B cell (primary cell): Measurements from ENCODE around the gene HTRA3. TPM values are rescaled to one million over a fixed set of nuclear protein-coding genes. Genes with fewer than 3 reads are reported as not detected.

Experiments
- ATAC-seq: fragments of 200-7000 bp; cut with Tn5 transposase; one replicate; pipeline ENCODE4 v1.10.0; 2021; ENCODE audit warnings: low read depth, mild to moderate bottlenecking, moderate number of reproducible peaks, moderate library complexity
- CTCF ChIA-PET: fragments of 350-600 bp; sonication (Branson Sonifier 250); formaldehyde crosslinking; loops from one replicate; lab custom pipeline; 2021; ENCODE audit warnings: antibody characterized with exemption, inconsistent platforms; lab: Charles Lee
- POLR2A ChIA-PET: fragments of 350-600 bp; sonication (Branson Sonifier 250); formaldehyde crosslinking; loops from one replicate; lab custom pipeline; 2021; ENCODE audit warnings: antibody characterized with exemption; lab: Charles Lee
- DNase-seq: peaks from one replicate; pipeline ENCODE4 v3.0.0; 2013
- H2AFZ ChIP-seq: 2 replicates; pipeline ENCODE4 v1.6.1; 2012; ENCODE audit warnings: mild to moderate bottlenecking, low read depth, low read length; ENCODE audit not compliant: insufficient read depth, poor library complexity, severe bottlenecking
- H3K27ac ChIP-seq, 2 donors: 1 replicate in 1 of 2; 2 replicates in 1 of 2; pipeline ENCODE4 v1.5.1; 2012 to 2013; ENCODE audit warnings: low read length in 2 of 2, mild to moderate bottlenecking in 2 of 2, moderate library complexity in 1 of 2
- H3K27me3 ChIP-seq, 4 experiments: fragments of 200-600 bp in 1 of 4; sonication (generic) in 1 of 4; replicated peaks in 1 of 4; 1 replicate in 2 of 4; 2 replicates in 2 of 4; pipeline versions ENCODE4 v1.6.1 to v1.7.0; 2013 to 2016; ENCODE audit warnings: low read length in 3 of 4, mild to moderate bottlenecking in 2 of 4, mixed read lengths in 1 of 4, moderate library complexity in 1 of 4; ENCODE audit not compliant: insufficient read depth in 4 of 4, control insufficient read depth in 3 of 4; ENCODE audit errors: control extremely low read depth in 1 of 4
- H3K36me3 ChIP-seq, 2 experiments: replicated peaks in 1 of 2; 1 replicate in 1 of 2; 2 replicates in 1 of 2; pipeline versions ENCODE4 v1.6.1 to v1.7.1; 2013; ENCODE audit warnings: low read length in 1 of 2; ENCODE audit not compliant: insufficient read depth in 2 of 2, control insufficient read depth in 1 of 2; ENCODE audit errors: control extremely low read depth in 1 of 2, extremely low read depth in 1 of 2
- H3K4me1 ChIP-seq, 2 donors: fragments of 200-600 bp in 1 of 2; sonication (generic) in 1 of 2; 1 replicate in 1 of 2; 2 replicates in 1 of 2; pipeline versions ENCODE4 v1.5.1 to v1.6.1; 2013 to 2017; ENCODE audit warnings: low read length in 2 of 2; ENCODE audit not compliant: control insufficient read depth in 2 of 2, insufficient read depth in 2 of 2
- H3K4me2 ChIP-seq: replicated peaks from 2 replicates; pipeline ENCODE3; 2012; ENCODE audit warnings: mild to moderate bottlenecking, low read depth, low read length; ENCODE audit not compliant: poor library complexity, severe bottlenecking
- H3K4me3 ChIP-seq, 5 experiments: fragments of 200-600 bp in 1 of 5; sonication (generic) in 1 of 5; 1 replicate in 3 of 5; 2 replicates in 2 of 5; pipeline versions ENCODE4 v1.5.1 to v1.7.0; 2011 to 2016; ENCODE audit warnings: low read length in 4 of 5, mild to moderate bottlenecking in 4 of 5, low read depth in 2 of 5, control low read depth in 1 of 5, moderate library complexity in 1 of 5; ENCODE audit not compliant: insufficient read depth in 1 of 5; ENCODE audit errors: control extremely low read depth in 1 of 5, extremely low read depth in 1 of 5
- H3K79me2 ChIP-seq: fragments of 200-600 bp; sonication (generic); one replicate; pipeline ENCODE4 v1.6.0; 2016; ENCODE audit warnings: low read length; ENCODE audit not compliant: control insufficient read depth, insufficient read depth
- H3K9ac ChIP-seq: fragments of 200-600 bp; sonication (generic); 2 replicates; pipeline ENCODE4 v1.6.1; 2017; ENCODE audit warnings: mild to moderate bottlenecking, low read length, moderate library complexity
- H3K9me3 ChIP-seq, 3 donors: one replicate each; pipeline versions ENCODE4 v1.6.1 to v1.7.1; 2013; ENCODE audit warnings: low read length in 2 of 3; ENCODE audit not compliant: control insufficient read depth in 2 of 3, insufficient read depth in 1 of 3; ENCODE audit errors: control extremely low read depth in 1 of 3
- H4K20me1 ChIP-seq: 2 replicates; pipeline ENCODE4 v1.6.0; 2012; ENCODE audit warnings: mild to moderate bottlenecking, low read length; ENCODE audit not compliant: insufficient read depth, control insufficient read depth, poor library complexity, severe bottlenecking
- H3K27ac Mint-ChIP-seq: one replicate; pipeline ENCODE4 v1.8.0; 2021; ENCODE audit warnings: mixed read lengths
- H3K27me3 Mint-ChIP-seq: one replicate; pipeline ENCODE4 v1.8.0; 2021; ENCODE audit warnings: mixed read lengths
- H3K4me1 Mint-ChIP-seq: one replicate; pipeline ENCODE4 v1.8.0; 2021; ENCODE audit warnings: mixed read lengths
- H3K4me3 Mint-ChIP-seq: one replicate; pipeline ENCODE4 v1.8.0; 2021; ENCODE audit warnings: mixed read lengths
- H3K9me3 Mint-ChIP-seq: one replicate; pipeline ENCODE4 v1.8.0; 2022; ENCODE audit warnings: mixed read lengths; ENCODE audit not compliant: insufficient read depth
- EZH2 ChIP-seq: IDR thresholded peaks from 2 replicates; pipeline ENCODE4 v1.6.1; 2012; ENCODE audit warnings: borderline replicate concordance, low read depth, mild to moderate bottlenecking, moderate library complexity, low read length; ENCODE audit not compliant: insufficient read depth, poor library complexity, severe bottlenecking
- WGBS: methylation state at CpG from one replicate; pipeline ENCODE4 v1.1.5; 2013; ENCODE audit warnings: missing lambda C conversion rate; ENCODE audit not compliant: insufficient coverage; 5-methylcytosine and 5-hydroxymethylcytosine counted together
- intact Hi-C: fragments of 100-400 bp; cut with micrococcal nuclease; formaldehyde crosslinking; loops from one replicate; pipeline ENCODE4 v1.10.0; 2022
- polyA plus RNA-seq: library from polyadenylated mRNA; depleted of rRNA; stranded (reverse); fragments of >200 nt; gene quantifications from 2 replicates; pipeline ENCODE4 v1.2.3, GENCODE V29; 2012
- total RNA-seq, 2 donors: library from RNA; stranded (reverse); fragments of 120-200 nt in 1 of 2; gene quantifications; 1 replicate in 1 of 2; 2 replicates in 1 of 2; pipeline versions ENCODE4 v1.2.3 to v1.2.4, GENCODE V29; 2013 to 2022
- TF ChIP-seq, protein P1 (sequence below): fragments of 200-600 bp; IDR thresholded peaks from one replicate; pipeline ENCODE4 v1.8.0; 2022; ENCODE audit warnings: antibody characterized with exemption, mild to moderate bottlenecking

Gene HTRA3
- total and polyA plus RNA-seq, 2 donors (not counting 1 experiment from before 2014, with no cell fraction given): not detected

DNA sequence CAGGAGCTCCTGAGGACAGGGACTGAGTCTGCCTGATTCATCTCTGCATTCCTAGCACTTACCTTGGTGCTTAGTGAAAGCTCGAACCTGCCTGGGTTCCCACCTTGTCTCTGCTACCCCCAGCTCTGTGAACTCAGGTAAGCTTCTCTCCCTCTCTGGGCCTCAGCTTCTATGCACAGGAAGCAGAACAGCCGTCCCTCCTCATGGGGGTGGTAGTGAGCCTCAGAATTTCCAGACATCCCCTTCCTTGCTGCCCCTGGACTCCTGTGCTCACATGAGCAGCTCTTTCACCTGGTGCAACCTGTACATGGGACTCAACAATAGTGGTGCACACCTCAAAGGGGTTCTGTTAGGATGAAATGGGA is 50.8 kb downstream of the HTRA3 start:
- Mint-ChIP-seq H3K4me1 (no peaks in the 10 kb centered on the region), H3K9me3 (no peaks in the 10 kb centered on the region), H3K27ac (no peak overlapping the region), H3K27me3 (peaks cover 5% of the 10 kb centered on the region), H3K4me3 (no peak overlapping the region)
- H3K9ac ChIP-seq: no peak overlapping the region
- DNase-seq (no peak), ATAC-seq (no peak)
- H3K4me3 ChIP-seq: no peak overlapping the region
- H3K27me3 ChIP-seq: peaks cover 0 to 3% (median 0%) of the 10 kb centered on the region in 4 experiments
- no peaks in the 10 kb centered on the region for H3K36me3 ChIP-seq
- no peak for TF ChIP-seq EZH2
- TF ChIP-seq, protein P1, sequence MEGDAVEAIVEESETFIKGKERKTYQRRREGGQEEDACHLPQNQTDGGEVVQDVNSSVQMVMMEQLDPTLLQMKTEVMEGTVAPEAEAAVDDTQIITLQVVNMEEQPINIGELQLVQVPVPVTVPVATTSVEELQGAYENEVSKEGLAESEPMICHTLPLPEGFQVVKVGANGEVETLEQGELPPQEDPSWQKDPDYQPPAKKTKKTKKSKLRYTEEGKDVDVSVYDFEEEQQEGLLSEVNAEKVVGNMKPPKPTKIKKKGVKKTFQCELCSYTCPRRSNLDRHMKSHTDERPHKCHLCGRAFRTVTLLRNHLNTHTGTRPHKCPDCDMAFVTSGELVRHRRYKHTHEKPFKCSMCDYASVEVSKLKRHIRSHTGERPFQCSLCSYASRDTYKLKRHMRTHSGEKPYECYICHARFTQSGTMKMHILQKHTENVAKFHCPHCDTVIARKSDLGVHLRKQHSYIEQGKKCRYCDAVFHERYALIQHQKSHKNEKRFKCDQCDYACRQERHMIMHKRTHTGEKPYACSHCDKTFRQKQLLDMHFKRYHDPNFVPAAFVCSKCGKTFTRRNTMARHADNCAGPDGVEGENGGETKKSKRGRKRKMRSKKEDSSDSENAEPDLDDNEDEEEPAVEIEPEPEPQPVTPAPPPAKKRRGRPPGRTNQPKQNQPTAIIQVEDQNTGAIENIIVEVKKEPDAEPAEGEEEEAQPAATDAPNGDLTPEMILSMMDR: no peak
- no peaks in the 10 kb centered on the region for H3K79me2 ChIP-seq
- ChIA-PET CTCF (no interaction called here), POLR2A (no interaction called here)
- H3K4me2 ChIP-seq: no peak overlapping the region
- H4K20me1 ChIP-seq: no peaks in the 10 kb centered on the region
- no peak overlapping the region for H2AFZ ChIP-seq
- H3K9me3 ChIP-seq: no peaks in the 10 kb centered on the region
- no peak overlapping the region for H3K27ac ChIP-seq
- no peaks in the 10 kb centered on the region for H3K4me1 ChIP-seq
- intact Hi-C loops: no loop called here
- WGBS: 100% methylated on average over 1 of the region's 2 CpGs

DNA sequence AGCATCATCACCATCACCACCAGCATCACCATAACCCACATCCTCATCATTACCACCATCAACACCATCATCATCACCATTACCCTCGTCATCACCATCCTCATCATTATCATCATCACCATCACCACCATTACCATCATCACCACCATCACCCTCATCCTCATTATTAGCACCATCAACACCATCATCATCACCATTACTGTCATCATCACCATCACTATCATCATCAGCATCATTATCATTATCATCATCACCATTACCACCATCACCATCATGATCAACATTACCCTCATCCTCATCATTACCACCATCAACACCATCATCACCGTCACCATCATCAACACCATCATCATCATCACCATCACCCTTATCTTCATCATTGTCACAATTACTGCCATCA is 51.7 kb downstream of the HTRA3 start:
- ChIA-PET POLR2A (no interaction called here), CTCF (no interaction called here)
- no peaks in the 10 kb centered on the region for H3K27me3 ChIP-seq
- H3K4me1 ChIP-seq: no peaks in the 10 kb centered on the region
- no peaks in the 10 kb centered on the region for H3K36me3 ChIP-seq
- intact Hi-C loops: no loop called here
- Mint-ChIP-seq H3K4me1 (no peaks in the 10 kb centered on the region), H3K27ac (no peak overlapping the region), H3K27me3 (peaks cover 5% of the 10 kb centered on the region), H3K9me3 (no peaks in the 10 kb centered on the region), H3K4me3 (no peak overlapping the region)
- no peak overlapping the region for H3K27ac ChIP-seq
- H4K20me1 ChIP-seq: no peaks in the 10 kb centered on the region
- TF ChIP-seq, protein P1: no peak
- no peak for TF ChIP-seq EZH2
- ATAC-seq (no peak), DNase-seq (no peak)
- no peaks in the 10 kb centered on the region for H3K9me3 ChIP-seq
- no peak overlapping the region for H3K9ac ChIP-seq
- no peak overlapping the region for H3K4me3 ChIP-seq
- H2AFZ ChIP-seq: no peak overlapping the region
- 89% methylated on average over 2 of the region's 2 CpGs for WGBS
- H3K4me2 ChIP-seq: no peak overlapping the region
- H3K79me2 ChIP-seq: no peaks in the 10 kb centered on the region
